ENCODE results near the gene THUMPD1.
A peak's percentile ranks its signal among the peaks of the same experiment; 100 is the strongest.
"Not testable (repeated sequence)": the region's sequence is repeated elsewhere in the genome, so short reads cannot be mapped to it uniquely, and the experiment has no call there.

Gene THUMPD1, protein sequence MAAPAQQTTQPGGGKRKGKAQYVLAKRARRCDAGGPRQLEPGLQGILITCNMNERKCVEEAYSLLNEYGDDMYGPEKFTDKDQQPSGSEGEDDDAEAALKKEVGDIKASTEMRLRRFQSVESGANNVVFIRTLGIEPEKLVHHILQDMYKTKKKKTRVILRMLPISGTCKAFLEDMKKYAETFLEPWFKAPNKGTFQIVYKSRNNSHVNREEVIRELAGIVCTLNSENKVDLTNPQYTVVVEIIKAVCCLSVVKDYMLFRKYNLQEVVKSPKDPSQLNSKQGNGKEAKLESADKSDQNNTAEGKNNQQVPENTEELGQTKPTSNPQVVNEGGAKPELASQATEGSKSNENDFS

DNA sequence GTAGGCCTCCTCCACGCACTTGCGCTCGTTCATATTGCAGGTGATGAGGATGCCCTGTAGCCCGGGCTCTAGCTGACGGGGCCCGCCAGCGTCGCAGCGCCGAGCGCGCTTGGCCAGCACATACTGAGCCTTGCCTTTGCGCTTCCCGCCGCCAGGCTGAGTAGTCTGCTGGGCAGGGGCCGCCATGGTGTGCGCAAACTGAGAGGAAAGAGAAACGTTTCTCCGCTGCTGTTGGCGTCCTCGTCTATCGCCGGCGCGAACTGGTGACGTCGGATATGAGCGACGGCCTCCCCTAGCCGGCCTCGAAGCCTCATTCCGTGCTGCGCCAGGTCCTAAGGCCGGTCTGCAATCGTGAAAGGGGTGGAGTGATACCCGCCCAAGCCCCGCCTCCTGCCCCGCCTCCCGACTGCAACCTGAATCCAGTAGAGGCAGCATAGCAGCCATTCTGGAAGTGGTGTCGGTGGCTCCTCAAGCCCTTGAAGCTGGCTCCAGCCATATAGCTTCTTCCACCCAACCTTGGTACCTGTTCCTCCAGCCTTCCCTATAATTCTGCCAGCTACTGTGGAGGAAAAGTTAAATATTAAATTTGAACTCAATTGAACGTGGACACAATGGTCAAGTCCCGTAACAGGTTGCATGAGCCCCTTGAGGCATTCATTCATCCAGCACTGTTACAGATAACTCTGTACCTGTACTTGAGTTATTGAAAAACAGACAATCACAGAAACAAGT lies at the start of gene THUMPD1:
THUMPD1 (minus strand) TSS at position 265 of the 732 bp plus-strand sequence; CDS start at position 186, 79 bp downstream.
- peak; percentile 94 for DNase-seq (ENCODE audit: low read depth, low spot score)

DNA sequence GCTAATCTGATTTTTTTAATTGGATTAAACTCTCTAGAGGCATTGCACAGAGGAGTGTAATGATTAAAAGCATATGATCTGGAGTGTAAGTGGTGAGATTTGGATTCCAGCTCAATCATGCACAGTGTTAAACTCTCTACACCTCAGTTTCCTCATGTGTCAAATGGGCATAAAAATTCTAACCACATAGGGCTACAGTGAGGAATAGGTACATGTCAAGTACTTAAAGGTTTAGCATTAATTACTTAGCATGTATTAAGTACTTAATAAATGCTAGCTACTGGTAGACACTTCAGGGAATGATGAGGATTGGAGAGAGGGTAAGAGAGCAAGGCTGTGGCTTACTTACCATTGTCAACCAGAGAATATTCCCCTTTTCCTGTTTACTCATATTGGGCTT lies 47.5 kb upstream of the THUMPD1 start:
- DNase-seq (ENCODE audit: low read depth, low spot score), result no peak

DNA sequence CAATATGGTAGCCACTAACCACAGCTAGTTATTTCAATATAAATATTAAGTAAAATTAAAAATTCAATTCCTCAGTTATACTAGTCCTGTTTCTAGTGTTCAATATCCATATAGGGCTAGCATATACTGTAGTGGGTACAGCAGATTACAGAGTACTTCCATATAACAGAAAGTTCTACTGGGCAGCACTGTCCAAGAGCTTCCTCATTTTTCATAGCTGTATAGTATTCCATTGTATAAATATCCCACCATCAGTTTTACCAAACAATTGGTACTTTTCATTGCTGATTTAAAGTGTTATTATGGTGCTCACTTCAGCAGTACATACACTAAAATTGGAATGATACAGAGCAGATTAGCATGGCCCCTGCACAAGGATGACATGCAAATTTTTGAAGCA lies 42.6 kb upstream of the THUMPD1 start:
- no peak for DNase-seq (ENCODE audit: low read depth, low spot score)

DNA sequence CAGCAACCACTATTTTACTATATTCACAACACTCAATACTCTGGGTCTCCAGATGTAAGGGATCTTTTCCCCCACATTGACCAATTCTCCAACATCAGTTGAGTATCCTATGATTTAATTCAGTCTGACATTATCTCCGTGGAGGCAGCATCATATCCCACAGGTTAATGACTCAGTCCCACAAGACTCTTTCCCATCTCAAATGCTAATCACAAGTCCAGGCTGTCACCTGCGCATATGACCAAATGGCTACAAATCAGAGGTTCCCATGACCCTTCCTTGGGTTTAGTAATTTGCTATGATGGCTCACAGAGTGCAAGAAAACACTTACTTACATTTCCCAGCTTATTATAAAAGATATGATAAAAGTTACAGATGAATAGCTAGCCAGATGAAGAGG lies 40.9 kb upstream of the THUMPD1 start:
- no peak for DNase-seq (ENCODE audit: low read depth, low spot score)

DNA sequence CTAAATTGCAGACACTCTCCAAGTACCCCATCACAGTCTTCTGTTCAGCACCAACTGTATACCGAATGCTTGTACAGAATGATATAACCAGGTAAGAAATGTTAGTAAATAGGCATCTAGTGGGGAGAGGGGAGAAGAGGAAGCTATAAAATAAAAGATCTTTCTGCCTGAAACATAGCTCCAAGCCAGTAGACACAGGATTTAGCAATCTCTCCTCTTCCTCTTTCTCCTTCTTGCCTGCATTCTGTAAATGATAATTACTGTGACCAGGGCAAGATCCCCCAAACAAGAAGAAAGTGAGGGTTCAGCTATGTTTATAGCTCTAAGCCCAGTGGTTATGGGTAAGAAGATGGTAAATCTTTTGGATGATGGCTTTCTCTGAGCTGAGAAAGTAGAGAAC lies 40.1 kb upstream of the THUMPD1 start:
- DNase-seq (ENCODE audit: low read depth, low spot score), result no peak

DNA sequence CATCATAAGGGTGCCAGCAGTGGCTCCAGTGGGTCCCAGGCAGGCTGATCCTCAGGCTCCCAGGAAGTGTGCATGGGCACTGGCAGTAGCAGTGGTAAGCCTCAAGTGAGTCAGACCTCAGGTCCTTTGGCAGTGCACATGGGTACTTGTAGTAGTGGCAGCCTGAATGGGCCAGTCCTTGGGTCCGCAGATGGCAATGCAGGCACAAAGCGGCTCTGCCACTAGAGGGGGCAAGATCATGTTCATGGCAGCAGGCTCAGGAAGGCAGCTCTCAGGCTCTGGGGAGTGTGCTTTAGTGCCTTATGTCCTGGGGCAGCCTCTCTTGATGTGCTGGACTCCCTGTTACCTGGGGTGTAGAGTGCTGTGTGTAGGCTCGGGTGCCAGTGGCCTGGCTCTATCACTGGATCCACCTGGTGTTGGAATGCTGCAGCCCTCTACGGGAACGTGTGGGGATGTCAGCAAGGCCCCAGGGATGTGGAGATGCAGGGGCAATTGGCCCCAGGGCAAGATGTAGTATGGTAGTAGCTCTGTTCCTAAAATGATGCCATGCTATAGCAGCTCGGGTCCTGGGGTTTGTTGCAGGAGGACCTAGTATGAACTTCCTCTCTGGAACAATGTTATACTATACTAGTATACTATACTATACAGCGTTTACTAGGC lies 33.2 kb upstream of the THUMPD1 start:
- peak; percentile 16 for DNase-seq (ENCODE audit: low read depth, low spot score)

DNA sequence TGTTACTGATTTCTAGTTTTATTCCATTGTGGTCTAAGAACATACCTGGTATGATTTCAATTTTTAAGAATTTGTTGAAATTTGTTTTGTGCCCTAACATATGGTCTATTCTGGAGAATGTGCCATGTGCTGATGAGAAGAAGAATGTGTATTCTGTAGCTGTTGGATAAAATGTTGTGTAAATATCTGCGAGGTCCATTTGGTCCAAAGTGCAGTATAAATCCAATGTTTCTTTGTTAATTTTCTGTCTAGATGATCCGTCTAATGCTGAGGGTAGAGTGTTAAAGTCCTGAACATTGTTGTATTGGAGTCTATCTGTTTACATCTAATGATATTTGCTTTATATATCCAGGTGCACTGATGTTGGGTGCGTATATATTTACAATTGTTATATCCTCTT lies 32.1 kb upstream of the THUMPD1 start:
- no peak for DNase-seq (ENCODE audit: low read depth, low spot score)

DNA sequence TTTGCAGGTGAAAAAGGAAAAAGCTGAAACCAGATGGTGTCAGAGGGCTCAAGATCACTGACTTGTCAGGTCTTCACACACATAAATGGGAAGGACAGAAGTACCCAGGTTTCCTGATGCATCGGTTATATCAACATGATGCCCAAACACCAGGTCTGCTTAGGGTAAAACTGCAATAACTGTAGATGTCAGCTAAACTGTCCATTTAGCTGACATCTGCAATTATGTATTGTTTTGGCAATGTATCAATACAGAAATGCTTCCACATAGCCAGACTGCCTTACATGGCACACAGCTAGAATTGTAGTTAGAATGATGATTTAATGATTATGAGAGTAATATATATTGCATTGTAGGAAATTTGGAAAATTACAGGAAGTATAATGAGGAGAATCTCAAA lies 27.2 kb upstream of the THUMPD1 start:
- no peak for DNase-seq (ENCODE audit: low read depth, low spot score)

DNA sequence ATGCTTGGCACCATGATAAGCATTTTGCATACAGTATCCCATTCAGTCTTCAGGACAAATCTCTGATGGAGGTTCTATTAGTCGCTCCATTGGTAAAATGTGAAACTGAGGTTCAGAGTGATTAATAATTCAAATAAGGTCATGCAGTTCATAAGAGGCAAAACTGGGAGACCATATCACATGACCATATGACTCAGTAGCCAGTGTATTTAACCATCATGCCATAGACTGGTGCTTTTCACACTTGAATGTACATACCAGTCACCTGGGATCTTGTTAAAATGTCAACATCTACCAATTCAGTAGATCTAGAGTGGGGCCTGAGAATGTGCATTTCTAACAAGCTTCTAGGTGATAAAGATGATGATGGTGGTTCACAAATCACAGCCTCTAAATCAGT lies 26.5 kb upstream of the THUMPD1 start:
- no peak for DNase-seq (ENCODE audit: low read depth, low spot score)

DNA sequence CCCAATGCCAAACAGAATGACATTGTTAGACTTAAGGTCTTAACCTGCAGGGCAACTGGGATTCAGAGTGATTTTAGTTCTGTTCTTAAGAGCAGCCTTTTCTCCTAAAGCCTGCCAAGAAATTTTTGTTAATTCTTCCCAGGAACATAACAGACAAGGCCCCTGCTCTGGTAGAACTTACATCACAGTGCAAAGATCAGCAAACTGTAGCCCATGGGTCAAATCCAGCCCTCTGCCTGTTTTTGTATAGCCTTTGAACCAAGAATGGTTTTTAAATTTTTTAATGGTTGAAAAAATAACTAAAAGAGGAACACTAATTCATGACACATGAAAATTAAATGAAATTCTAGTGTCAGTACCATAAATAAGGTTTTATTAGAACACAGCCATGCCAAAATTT lies 26.0 kb upstream of the THUMPD1 start:
- DNase-seq (ENCODE audit: low read depth, low spot score), result no peak

DNA sequence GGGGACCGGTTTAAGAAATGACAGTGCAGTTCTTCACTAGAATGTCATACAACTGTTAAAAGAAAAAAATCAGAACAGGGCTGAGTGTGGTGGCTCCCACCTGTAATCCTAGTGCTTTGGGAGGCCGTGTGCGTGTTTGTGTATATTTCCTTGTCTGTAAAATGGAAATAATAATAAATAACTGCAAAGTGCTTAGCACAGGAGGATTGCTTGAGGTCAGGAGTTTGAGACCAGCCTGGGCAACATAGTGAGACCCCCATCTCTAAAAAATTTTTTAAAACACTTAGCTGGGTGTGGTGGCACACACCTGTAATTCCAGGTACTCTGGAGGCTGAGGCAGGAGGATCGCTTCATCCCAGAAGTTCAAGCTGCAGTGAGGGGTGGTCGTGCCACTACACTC lies 24.7 kb upstream of the THUMPD1 start:
- DNase-seq (ENCODE audit: low read depth, low spot score), result no peak

DNA sequence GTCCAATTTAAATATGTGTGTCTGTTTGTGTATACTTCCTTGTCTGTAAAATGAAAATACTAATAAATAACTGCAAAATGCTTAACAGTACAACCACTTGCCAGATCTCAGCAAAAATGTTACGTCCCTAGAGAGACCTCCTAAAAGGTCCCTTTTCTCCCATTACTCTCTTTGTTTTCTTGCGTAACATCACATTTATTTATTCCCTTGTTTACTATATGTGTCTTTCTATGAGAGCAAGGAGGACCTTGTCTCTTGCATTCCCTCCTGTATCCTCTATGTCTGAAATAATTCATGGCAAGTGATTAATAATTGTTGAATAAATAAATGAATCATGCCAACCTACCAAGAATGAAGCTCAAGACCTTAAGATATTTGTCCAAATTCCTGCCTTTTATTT lies 24.1 kb upstream of the THUMPD1 start:
- DNase-seq (ENCODE audit: low read depth, low spot score), result no peak

DNA sequence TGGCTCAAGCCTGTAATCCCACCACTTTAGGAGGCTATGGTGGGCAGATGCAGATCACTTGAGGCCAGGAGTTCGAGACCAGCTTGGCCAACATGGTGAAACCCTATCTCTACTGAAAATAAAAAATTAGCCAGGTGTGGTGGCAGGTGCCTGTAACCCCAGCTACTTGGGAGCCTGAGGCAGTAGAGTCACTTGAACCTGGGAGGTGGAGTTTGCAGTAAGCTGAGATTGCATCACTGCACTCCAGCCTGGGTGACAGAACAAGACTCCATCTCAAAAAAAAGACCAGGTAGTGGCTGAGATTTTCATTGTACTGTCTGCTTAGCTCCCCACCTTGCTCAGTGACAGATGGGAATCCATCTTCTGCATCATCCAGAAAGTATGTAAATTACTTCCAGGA lies 22.8 kb upstream of the THUMPD1 start:
- DNase-seq (ENCODE audit: low read depth, low spot score), result not testable (repeated sequence)

DNA sequence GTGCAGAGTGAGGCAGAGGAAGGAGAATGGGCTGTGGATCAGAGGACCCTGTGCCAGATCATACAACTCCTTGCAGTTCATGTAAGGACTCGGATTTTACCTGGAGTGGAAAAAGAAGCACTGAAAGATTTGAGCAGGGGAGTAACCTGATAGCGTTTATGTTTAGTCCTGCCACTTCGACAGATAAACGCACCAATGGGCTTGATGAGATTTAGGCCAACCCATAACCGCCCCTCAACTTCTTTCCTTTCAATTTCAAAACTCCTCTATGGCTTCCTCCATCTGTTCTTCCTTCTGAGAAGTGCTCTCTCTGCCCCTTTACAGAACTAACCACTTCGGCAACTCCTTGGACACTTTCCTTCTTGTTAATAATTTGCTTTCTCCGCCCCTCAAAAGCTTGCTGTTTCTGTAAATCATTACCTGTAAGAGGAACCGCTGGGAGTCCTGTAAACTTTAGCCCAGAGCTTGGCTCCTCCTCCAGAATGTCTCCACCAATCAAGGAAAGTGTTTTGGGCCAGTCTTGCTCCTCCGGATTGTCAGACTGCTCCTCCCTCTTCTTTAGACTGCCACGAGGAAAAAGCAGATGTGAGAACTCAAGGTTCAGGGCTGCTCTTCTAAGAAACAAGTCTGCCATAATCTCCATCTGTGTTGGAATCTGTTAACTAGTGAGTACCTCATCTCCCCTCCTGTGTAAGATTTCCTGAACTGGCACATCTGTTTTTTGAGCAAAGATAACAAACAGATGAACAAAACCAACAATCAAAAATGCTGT lies 22.0 kb upstream of the THUMPD1 start, which contains the start of gene ACSM3:
ACSM3 (plus strand) TSS at position 554 of the 772 bp plus-strand sequence. CDS start 6,021 bp downstream, outside the sequence.
- peak; percentile 39 for DNase-seq (ENCODE audit: low read depth, low spot score)

DNA sequence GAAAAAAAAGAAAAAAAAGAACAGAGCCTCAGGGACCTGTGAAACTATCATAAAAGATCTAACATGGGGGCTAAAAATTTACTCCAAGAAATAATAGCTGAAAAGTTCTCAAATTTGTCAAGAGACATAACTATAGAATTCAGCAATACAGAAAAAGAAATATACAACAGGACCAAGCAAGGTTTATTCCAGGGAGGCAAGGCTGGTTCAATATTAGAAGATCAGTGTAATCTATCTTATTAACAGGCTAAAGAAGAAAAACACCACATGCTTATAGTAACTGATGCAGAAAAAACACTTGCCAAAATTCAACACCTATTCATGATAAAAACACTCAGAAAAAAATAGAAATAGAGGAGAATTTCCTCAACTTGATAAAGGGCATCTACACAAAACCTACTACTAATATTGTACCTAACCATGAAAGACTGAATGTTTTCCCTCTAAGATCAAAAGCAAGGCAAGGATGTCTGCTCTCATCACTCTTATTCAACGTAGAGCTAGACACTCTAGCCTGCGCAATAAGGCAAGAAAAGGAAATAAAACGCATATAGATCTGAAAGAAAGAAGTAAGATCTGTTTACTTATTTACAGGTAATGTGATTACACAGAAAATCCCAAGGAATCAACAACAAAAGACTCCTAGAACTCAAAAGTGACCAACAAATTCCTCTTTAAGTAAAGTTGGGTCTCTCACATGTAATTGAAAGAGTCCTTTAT lies 20.9 kb upstream of the THUMPD1 start:
- no peak for DNase-seq (ENCODE audit: low read depth, low spot score)

DNA sequence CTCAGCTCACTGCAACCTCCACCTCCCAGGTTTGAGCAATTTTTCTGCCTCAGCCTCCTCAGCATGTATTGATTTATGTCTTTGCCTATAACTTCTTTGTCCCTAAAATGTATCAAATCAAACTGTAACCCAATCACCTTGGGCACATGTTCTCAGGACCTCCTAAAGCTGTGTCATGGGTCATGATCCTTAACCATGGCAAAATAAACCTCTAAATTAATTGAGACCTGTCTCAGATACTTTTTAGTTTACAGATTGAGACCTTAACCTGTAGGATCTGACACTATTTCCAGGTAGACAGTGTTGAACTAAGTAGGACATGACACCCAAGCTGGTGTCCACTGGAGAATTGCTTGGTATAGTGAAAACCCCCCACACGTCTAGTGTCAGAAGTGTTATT lies 19.6 kb upstream of the THUMPD1 start:
- DNase-seq (ENCODE audit: low read depth, low spot score), result no peak

DNA sequence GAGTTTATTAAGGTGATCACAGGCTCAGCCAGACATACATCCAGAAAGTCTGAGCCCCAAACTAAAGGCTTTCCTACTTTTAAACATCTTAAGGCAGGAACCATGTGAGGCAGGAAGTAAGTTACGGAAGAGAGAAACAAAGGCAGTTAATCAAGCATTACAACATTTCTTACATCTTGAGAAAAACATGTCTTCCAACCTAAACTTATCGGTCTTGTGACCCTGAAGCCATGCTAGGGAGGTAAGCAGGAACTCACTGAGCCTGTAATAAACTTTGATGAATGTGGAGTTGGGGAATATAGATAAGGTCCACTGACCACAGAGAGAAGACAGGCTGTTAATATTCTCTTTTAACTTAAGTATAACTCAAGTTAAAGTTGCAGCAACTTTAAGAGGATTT lies 18.7 kb upstream of the THUMPD1 start:
- DNase-seq (ENCODE audit: low read depth, low spot score), result no peak

DNA sequence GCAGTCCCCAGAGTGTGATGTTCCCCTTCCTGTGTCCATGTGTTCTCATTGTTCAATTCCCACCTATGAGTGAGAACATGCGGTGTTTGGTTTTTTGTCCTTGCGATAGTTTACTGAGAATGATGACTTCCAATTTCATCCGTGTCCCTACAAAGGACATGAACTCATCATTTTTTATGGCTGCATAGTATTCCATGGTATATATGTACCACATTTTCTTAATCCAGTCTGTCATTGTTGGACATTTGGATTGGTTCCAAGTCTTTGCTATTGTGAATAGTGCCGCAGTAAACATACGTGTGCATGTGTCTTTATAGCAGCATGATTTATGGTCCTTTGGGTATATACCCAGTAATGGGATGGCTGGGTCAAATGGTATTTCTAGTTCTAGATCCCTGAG lies 14.2 kb upstream of the THUMPD1 start:
- DNase-seq (ENCODE audit: low read depth, low spot score), result not testable (repeated sequence)

DNA sequence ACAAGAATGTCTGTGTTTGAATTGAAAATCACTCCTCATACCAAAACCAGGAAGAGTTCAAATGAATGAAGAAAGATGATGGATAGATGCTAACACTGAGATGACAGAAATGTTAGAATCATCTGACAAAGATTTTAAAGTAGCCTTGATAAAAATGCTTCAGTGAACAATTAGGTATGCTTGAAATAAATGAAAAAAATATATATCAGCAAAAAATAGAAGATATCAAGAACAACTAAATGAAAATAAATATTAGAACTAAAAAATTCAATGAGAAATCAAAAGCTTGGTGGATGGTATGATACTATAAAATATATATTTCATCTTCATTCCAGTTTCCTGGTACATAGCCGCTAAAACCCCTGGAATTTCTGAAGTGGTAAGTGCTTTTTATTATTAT lies 13.6 kb upstream of the THUMPD1 start:
- DNase-seq (ENCODE audit: low read depth, low spot score), result no peak

DNA sequence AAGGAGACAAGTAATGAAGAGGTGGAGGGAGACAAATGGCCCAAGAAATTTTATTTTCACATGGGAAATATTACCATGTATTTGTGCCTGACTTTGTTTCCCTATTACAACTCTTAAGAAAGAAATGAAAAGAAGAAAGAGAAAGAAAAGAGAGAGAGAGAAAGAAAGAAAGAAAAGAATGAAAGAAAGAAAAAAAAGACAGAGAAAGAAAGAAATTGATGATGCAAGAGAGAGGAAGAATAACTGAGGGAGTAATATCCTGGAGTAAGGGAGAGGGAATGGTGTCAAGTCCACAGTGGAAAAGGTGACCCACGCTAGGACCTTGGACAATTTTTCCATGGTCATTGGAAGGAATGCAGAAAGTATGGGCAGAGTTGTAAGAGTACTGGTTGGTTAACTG lies 12.1 kb upstream of the THUMPD1 start:
- DNase-seq (ENCODE audit: low read depth, low spot score), result no peak

DNA sequence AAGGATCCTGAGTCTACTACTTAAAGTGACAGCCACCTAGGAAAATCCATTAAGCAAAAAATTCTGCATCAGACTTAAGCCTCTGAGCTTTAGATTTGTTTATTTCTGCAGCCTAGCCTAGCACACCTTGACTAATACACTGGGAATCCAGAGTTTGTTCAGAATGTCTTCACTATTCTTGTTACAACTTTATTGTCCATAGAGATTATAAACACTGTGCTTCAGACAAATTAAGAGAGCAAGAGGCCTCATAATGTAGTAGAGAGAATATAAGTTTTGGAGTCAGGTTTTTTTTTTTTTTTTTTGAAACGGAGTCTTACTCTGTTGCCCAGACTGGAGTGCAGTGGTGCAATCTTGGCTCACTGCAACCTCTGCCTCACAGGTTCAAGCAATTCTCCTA lies 8.9 kb upstream of the THUMPD1 start:
- DNase-seq (ENCODE audit: low read depth, low spot score), result no peak

Data from activated CD4-positive, CD25-positive, alpha-beta regulatory T cell treated with anti-CD3 and anti-CD28 coated beads, Interleukin-2, amount 50 U/mL, for 16 hours (primary cell).